GM18499 (cell line): Measurements from ENCODE around the gene CDK5RAP2.

Source experiments
- ATAC-seq: cut with Tn5 transposase; IDR thresholded peaks from one replicate; pipeline ENCODE4 v1.9.1; 2021; ENCODE audit warnings: moderate number of reproducible peaks; ENCODE audit not compliant: insufficient read depth, unreplicated experiment

The CDK5RAP2 gene

GRCh38 chr9:120389867-120390266, 190.1 kb downstream of the CDK5RAP2 start:
- ATAC-seq, result no peak

- ATAC-seq, result no peak
Measured at GRCh38 chr9:120389300-120389699, 190.7 kb downstream of the CDK5RAP2 start.

- ATAC-seq, result no peak
Measured at GRCh38 chr9:120388003-120388855, 191.7 kb downstream of the CDK5RAP2 start.

- no peak for ATAC-seq
Measured at GRCh38 chr9:120387257-120388002, 192.5 kb downstream of the CDK5RAP2 start.

- no peak for ATAC-seq
Measured at GRCh38 chr9:120386390-120387131, 193.4 kb downstream of the CDK5RAP2 start.

GRCh38 chr9:120385606-120386389, 194.2 kb downstream of the CDK5RAP2 start:
- no peak for ATAC-seq

GRCh38 chr9:120384925-120385272, 195.1 kb downstream of the CDK5RAP2 start:
- no peak for ATAC-seq

GRCh38 chr9:120383999-120384924, 195.7 kb downstream of the CDK5RAP2 start:
- no peak for ATAC-seq

GRCh38 chr9:120383611-120383998, 196.4 kb downstream of the CDK5RAP2 start:
- ATAC-seq, result no peak

GRCh38 chr9:120382453-120382852, 197.5 kb downstream of the CDK5RAP2 start:
- no peak for ATAC-seq

- no peak for ATAC-seq
Measured at GRCh38 chr9:120381839-120382238, 198.1 kb downstream of the CDK5RAP2 start.

GRCh38 chr9:120379611-120380010, 200.4 kb downstream of the CDK5RAP2 start:
- no peak for ATAC-seq

GRCh38 chr9:120378680-120379079, 201.3 kb downstream of the CDK5RAP2 start:
- no peak for ATAC-seq

- ATAC-seq, result no peak
Measured at GRCh38 chr9:120377268-120378159, 202.5 kb downstream of the CDK5RAP2 start.

GRCh38 chr9:120376101-120376500, 203.9 kb downstream of the CDK5RAP2 start:
- no peak for ATAC-seq

GRCh38 chr9:120375316-120375715, 204.7 kb downstream of the CDK5RAP2 start:
- ATAC-seq, result no peak

- no peak for ATAC-seq
Measured at GRCh38 chr9:120374817-120375216, 205.2 kb downstream of the CDK5RAP2 start.

GRCh38 chr9:120374239-120374638, 205.7 kb downstream of the CDK5RAP2 start:
- ATAC-seq, result no peak
